Stimulated activated effector memory CD8-positive, alpha-beta T cell treated with anti-CD3 and anti-CD28 coated beads, Interleukin-12 subunit alpha, Interleukin-12 subunit beta, amount 100 ng/mL, for 72 hours (primary cell): Measurements from ENCODE around the gene FRZB.

Experiments
- ATAC-seq: fragments of 150-1000 bp; cut with Tn5 transposase; 2 replicates; pipeline ENCODE4 v1.10.0; 2021
- DNase-seq, 2 donors: peaks; one replicate each; pipeline ENCODE4 v3.0.0; 2021 to 2022; ENCODE audit warnings: low spot score in 2 of 2
- H3K27ac Mint-ChIP-seq: one replicate; pipeline ENCODE4 v1.8.0; 2022; ENCODE audit warnings: mild to moderate bottlenecking, mixed read lengths
- H3K36me3 Mint-ChIP-seq: one replicate; pipeline ENCODE4 v1.8.0; 2022; ENCODE audit warnings: mild to moderate bottlenecking, mixed read lengths
- H3K4me1 Mint-ChIP-seq: one replicate; pipeline ENCODE4 v1.8.0; 2022; ENCODE audit warnings: mixed read lengths
- H3K4me3 Mint-ChIP-seq: one replicate; pipeline ENCODE4 v1.8.0; 2022; ENCODE audit warnings: mild to moderate bottlenecking, mixed read lengths
- H3K9me3 Mint-ChIP-seq: one replicate; pipeline ENCODE4 v1.8.0; 2022; ENCODE audit warnings: mixed read lengths

Gene FRZB, protein sequence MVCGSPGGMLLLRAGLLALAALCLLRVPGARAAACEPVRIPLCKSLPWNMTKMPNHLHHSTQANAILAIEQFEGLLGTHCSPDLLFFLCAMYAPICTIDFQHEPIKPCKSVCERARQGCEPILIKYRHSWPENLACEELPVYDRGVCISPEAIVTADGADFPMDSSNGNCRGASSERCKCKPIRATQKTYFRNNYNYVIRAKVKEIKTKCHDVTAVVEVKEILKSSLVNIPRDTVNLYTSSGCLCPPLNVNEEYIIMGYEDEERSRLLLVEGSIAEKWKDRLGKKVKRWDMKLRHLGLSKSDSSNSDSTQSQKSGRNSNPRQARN

DNA sequence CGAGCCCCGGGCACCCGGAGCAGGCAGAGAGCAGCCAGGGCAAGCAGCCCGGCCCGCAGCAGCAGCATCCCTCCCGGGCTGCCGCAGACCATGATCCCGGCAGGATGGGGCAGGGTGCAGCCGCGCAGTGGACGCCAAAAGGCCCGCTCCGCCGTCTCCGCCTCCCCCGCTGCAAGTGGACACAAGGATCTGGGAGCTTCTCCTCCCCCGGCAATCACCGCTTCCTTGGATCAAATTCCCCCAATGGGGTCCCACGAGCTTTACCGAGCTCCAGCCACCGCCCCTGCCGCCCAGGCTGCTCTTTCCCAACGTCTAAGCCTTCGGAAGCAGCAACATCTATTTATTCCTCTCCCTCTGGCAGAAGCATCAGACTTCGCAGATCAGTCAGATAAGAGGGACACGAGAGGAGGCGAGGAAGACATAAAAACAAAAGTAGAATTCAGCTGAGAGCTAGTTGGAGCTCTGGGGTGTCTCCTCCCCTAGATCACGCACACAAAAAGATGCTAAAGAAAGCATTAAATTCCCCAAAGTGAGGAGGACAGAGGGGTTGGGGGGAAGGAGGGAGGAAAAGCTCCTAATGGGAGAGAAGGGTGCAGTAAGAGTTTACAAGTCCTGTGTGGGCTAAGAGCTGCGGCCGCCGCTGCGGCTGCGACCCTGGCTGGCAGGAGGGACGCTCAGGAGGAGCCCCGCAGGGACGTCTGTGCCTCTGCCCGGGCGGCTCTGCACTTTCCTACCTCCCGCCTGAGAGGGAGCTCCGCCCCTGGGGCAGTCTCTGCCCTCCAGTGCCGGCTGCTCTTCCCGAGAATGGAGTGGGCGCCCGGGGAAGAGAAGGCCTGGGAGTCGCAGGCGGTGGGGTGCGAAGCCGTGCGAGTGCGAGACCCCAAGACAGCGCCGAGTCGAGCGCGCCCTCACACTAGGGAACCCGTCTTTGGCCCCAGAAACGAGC lies at the start of gene FRZB:
FRZB (minus strand) TSS at position 177 of the 946 bp plus-strand sequence; CDS start at position 92, 85 bp downstream.
- no peaks in the 10 kb centered on the region for H3K36me3 Mint-ChIP-seq
- peak; percentile 58 for ATAC-seq
- peak within 1 kb of the TSS; percentile 56 for H3K4me3 Mint-ChIP-seq
- H3K4me1 Mint-ChIP-seq: peaks cover 16% of the 10 kb centered on the region
- H3K27ac Mint-ChIP-seq: no peak within 1 kb of the TSS
- DNase-seq: no peak
- H3K9me3 Mint-ChIP-seq: no peaks in the 10 kb centered on the region

DNA sequence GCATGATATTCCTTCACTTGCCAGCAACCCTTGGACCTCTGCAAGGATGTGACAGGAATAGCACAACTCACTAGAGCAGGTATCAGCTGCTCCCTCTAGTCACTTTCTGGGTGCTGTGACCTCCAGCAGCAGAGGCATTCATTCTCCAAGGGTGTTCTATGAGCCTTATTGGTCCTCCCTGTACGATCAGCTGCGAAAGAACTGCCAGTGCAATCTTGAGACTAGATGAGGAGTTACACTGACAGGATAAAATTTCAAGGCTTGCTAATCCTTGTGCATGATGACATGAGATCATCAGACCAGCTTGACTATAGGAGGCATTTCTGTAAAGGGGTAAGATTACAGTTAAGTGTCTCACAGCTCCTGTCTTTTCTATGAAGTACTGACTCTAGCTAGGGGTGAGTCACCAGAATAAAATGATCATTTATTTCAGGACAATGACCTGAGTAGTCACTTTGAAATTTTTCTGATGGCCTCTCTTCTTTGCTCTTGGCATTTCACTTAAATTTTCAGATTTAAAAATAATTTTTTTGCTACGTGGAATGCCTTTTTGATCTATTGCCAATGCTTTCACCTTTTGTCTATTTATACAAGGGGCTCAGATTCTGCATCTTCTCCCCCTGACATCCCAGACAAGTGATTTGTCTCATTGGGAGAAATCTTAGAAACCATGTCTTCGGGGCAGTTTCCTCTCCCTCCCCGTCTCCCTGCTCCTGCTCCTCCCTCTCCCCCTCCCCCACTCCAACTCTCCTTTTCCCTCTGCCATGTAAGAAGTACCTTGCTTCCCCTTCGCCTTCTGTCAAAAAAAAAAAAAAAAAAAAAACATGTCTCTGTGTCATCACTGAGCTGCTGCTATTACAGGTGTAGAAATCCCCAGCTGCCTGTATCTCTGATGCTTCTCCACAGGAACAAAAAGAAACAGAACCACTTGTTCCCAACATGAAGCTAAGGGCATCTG lies 49.2 kb upstream of the FRZB start:
- H3K9me3 Mint-ChIP-seq: no peaks in the 10 kb centered on the region
- H3K4me3 Mint-ChIP-seq: no peak overlapping the region
- no peak for DNase-seq
- no peaks in the 10 kb centered on the region for H3K4me1 Mint-ChIP-seq
- no peak for ATAC-seq
- H3K36me3 Mint-ChIP-seq: no peaks in the 10 kb centered on the region
- no peak overlapping the region for H3K27ac Mint-ChIP-seq

GRCh38 chr2:182914852-182915251 lies 48.4 kb upstream of the FRZB start:
- Mint-ChIP-seq H3K27ac (no peak overlapping the region), H3K4me3 (no peak overlapping the region), H3K9me3 (no peaks in the 10 kb centered on the region), H3K4me1 (no peaks in the 10 kb centered on the region), H3K36me3 (no peaks in the 10 kb centered on the region)
- DNase-seq (no peak), ATAC-seq (no peak)

GRCh38 chr2:182913064-182913463 lies 46.6 kb upstream of the FRZB start:
- Mint-ChIP-seq H3K27ac (no peak overlapping the region), H3K36me3 (no peaks in the 10 kb centered on the region), H3K4me3 (no peak overlapping the region), H3K4me1 (no peaks in the 10 kb centered on the region), H3K9me3 (no peaks in the 10 kb centered on the region)
- DNase-seq: no peak
- ATAC-seq: no peak

DNA sequence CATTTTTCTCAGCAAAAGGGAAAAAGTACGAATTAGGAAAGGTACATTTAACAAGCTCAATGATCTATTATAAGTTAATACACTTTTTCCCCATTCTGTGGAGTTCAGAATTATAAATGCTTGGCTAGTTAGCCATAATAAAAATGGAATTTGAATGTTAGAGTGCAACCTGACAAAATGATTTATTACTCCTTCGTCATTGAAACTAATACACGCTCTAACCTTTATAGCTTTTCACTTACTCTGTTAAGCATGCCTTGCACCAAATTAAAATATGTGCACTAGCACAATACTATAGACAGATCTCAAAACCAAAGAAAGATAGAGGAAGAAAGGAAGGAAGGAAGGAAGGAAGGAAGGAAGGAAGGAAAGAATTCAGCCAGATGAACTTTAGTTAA lies 46.1 kb upstream of the FRZB start:
- DNase-seq (no peak), ATAC-seq (no peak)
- Mint-ChIP-seq H3K4me1 (no peaks in the 10 kb centered on the region), H3K27ac (no peak overlapping the region), H3K4me3 (no peak overlapping the region), H3K9me3 (no peaks in the 10 kb centered on the region), H3K36me3 (no peaks in the 10 kb centered on the region)

GRCh38 chr2:182911813-182912517 lies 45.5 kb upstream of the FRZB start:
- no peaks in the 10 kb centered on the region for H3K4me1 Mint-ChIP-seq
- no peaks in the 10 kb centered on the region for H3K9me3 Mint-ChIP-seq
- no peak for ATAC-seq
- H3K4me3 Mint-ChIP-seq: no peak overlapping the region
- H3K36me3 Mint-ChIP-seq: no peaks in the 10 kb centered on the region
- H3K27ac Mint-ChIP-seq: no peak overlapping the region
- no peak for DNase-seq

GRCh38 chr2:182910965-182911364 lies 44.5 kb upstream of the FRZB start:
- ATAC-seq: no peak
- no peak for DNase-seq
- Mint-ChIP-seq H3K4me1 (no peaks in the 10 kb centered on the region), H3K9me3 (no peaks in the 10 kb centered on the region), H3K36me3 (no peaks in the 10 kb centered on the region), H3K4me3 (no peak overlapping the region), H3K27ac (no peak overlapping the region)

DNA sequence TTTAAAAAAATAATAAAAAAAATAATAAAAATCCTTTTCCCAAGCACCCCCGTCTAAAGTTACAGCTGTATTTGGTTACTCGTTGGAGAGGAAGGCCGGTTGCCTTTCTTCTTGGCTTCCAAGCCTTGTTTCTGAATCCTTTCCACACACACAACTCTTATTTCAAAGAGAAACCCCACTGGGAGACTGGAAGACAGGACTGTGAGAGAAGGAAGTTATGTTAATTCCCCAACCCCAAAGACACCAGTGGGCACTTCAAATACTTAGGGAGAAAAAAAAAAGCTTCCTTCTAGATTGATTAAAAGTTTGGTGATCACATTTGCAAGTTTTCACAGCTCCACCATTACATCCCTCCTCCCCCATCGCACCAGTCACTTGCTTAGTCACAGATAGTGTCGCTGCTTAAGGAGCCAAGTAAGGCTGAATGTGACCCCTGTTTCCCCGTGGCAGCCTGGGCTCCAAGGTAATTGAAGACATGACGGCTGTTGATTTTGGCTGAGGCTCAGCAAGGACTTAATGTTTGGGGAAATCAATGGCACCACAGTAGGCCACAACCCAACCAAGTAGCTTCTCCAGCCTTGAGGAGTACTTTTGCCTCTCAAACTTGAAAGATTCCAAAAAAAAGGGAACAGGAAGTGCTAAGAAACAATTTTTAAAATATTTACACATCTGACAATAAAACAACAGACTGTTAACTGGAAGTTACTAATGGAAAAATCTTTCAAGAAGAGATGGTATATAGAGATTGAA lies 40.8 kb upstream of the FRZB start:
- H3K36me3 Mint-ChIP-seq: no peaks in the 10 kb centered on the region
- H3K4me3 Mint-ChIP-seq: no peak overlapping the region
- DNase-seq (no peak), ATAC-seq (no peak)
- no peak overlapping the region for H3K27ac Mint-ChIP-seq
- H3K9me3 Mint-ChIP-seq: no peaks in the 10 kb centered on the region
- H3K4me1 Mint-ChIP-seq: no peaks in the 10 kb centered on the region

- Mint-ChIP-seq H3K36me3 (no peaks in the 10 kb centered on the region), H3K27ac (no peak overlapping the region), H3K4me3 (no peak overlapping the region), H3K9me3 (no peaks in the 10 kb centered on the region), H3K4me1 (no peaks in the 10 kb centered on the region)
- ATAC-seq (no peak), DNase-seq (no peak)
Measured at GRCh38 chr2:182906454-182906853, 40.0 kb upstream of the FRZB start.

DNA sequence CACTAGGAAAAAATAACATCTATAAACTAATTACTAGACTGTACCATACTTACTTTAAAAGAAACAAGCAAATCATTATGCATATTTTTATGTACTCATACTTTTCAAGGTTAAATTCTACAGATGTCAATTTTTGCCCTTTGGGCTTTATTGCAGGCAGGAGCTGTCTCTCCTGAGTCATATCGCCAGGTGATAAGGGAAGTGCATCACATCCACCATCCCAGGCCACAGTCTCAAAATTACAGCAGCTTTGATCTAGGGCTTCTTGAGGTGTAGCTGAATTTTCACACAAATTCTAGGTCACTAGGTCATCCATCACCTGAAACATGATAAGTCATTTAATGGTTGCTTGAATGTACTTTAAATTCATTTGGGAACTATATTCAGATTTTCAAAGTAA lies 38.4 kb upstream of the FRZB start:
- H3K9me3 Mint-ChIP-seq: no peaks in the 10 kb centered on the region
- no peaks in the 10 kb centered on the region for H3K36me3 Mint-ChIP-seq
- H3K27ac Mint-ChIP-seq: no peak overlapping the region
- H3K4me3 Mint-ChIP-seq: no peak overlapping the region
- ATAC-seq (peak; percentile 65), DNase-seq (no peak)
- H3K4me1 Mint-ChIP-seq: no peaks in the 10 kb centered on the region

- no peak overlapping the region for H3K4me3 Mint-ChIP-seq
- ATAC-seq (no peak), DNase-seq (no peak)
- no peaks in the 10 kb centered on the region for H3K4me1 Mint-ChIP-seq
- no peaks in the 10 kb centered on the region for H3K9me3 Mint-ChIP-seq
- no peak overlapping the region for H3K27ac Mint-ChIP-seq
- no peaks in the 10 kb centered on the region for H3K36me3 Mint-ChIP-seq
Measured at GRCh38 chr2:182903566-182903965, 37.1 kb upstream of the FRZB start.

GRCh38 chr2:182901748-182902147 lies 35.3 kb upstream of the FRZB start:
- no peak overlapping the region for H3K27ac Mint-ChIP-seq
- no peaks in the 10 kb centered on the region for H3K4me1 Mint-ChIP-seq
- DNase-seq (no peak), ATAC-seq (no peak)
- no peaks in the 10 kb centered on the region for H3K9me3 Mint-ChIP-seq
- H3K36me3 Mint-ChIP-seq: no peaks in the 10 kb centered on the region
- H3K4me3 Mint-ChIP-seq: no peak overlapping the region

GRCh38 chr2:182898718-182899117 lies 32.3 kb upstream of the FRZB start:
- no peaks in the 10 kb centered on the region for H3K36me3 Mint-ChIP-seq
- H3K27ac Mint-ChIP-seq: no peak overlapping the region
- no peaks in the 10 kb centered on the region for H3K9me3 Mint-ChIP-seq
- DNase-seq: no peak
- no peak for ATAC-seq
- no peak overlapping the region for H3K4me3 Mint-ChIP-seq
- no peaks in the 10 kb centered on the region for H3K4me1 Mint-ChIP-seq

- H3K4me3 Mint-ChIP-seq: no peak overlapping the region
Measured at GRCh38 chr2:182897137-182897536, 30.7 kb upstream of the FRZB start.

More at GRCh38 chr2:182897137-182897536, 30.7 kb upstream of the FRZB start:
- ATAC-seq (no peak), DNase-seq (no peak)
- Mint-ChIP-seq H3K4me1 (no peaks in the 10 kb centered on the region), H3K9me3 (no peaks in the 10 kb centered on the region), H3K36me3 (no peaks in the 10 kb centered on the region), H3K27ac (no peak overlapping the region)
